ENCODE data around the gene RAP2A. TPM values are rescaled to one million over a fixed set of nuclear protein-coding genes. Genes with fewer than 3 reads are reported as not detected.

The RAP2A gene
- total and polyA plus RNA-seq, 4 donors = 3.1 to 37.2 (median 6.7) TPM

- no peak overlapping the region for H3K27ac ChIP-seq (ENCODE audit: low read depth in 1 of 2, low read length in 2 of 2)
- peaks cover 0 to 2% (median 0%) of the 10 kb centered on the region in 4 donors for H3K36me3 ChIP-seq (ENCODE audit: control insufficient read depth in 4 of 4, insufficient read depth in 3 of 4, low read depth in 1 of 4, low read length in 3 of 4)
- no peak for TF ChIP-seq FOXA2 (IDR thresholded peaks at IDR 0.05)
- TF ChIP-seq YY1 (IDR thresholded peaks at IDR 0.05) = no peak
- WGBS = 78% methylated on average over 7 of the region's 7 CpGs
- peaks cover 0 to 1% (median 0%) of the 10 kb centered on the region in 4 donors for H3K4me1 ChIP-seq (ENCODE audit: control insufficient read depth in 4 of 4, insufficient read depth in 4 of 4, low read length in 3 of 4)
- no peaks in the 10 kb centered on the region for H3K9me3 ChIP-seq (ENCODE audit: control insufficient read depth in 4 of 4, low read length in 3 of 4)
- no peaks in the 10 kb centered on the region for H3K27me3 ChIP-seq (ENCODE audit: control insufficient read depth in 4 of 4, insufficient read depth in 4 of 4, low read length in 3 of 4)
- H3K9ac ChIP-seq (ENCODE audit: low read depth in 1 of 2, low read length in 2 of 2) = no peak overlapping the region
- H3K4me3 ChIP-seq (ENCODE audit: low read depth in 1 of 3, low read length in 3 of 3) = no peak overlapping the region
- DNase-seq (ENCODE audit: low spot score) = no peak
Observed at GRCh38 chr13:97460004-97460775, 26.2 kb downstream of the RAP2A start.

GRCh38 chr13:97460853-97461252, 26.9 kb downstream of the RAP2A start:
- 90% methylated on average over 2 of the region's 2 CpGs for WGBS
- H3K9ac ChIP-seq (ENCODE audit: low read depth in 1 of 2, low read length in 2 of 2) = no peak overlapping the region
- DNase-seq (ENCODE audit: low spot score) = no peak
- no peak overlapping the region for H3K27ac ChIP-seq (ENCODE audit: low read depth in 1 of 2, low read length in 2 of 2)
- no peaks in the 10 kb centered on the region for H3K9me3 ChIP-seq (ENCODE audit: control insufficient read depth in 4 of 4, low read length in 3 of 4)
- H3K4me1 ChIP-seq (ENCODE audit: control insufficient read depth in 4 of 4, insufficient read depth in 4 of 4, low read length in 3 of 4) = peaks cover 0 to 1% (median 0%) of the 10 kb centered on the region in 4 donors
- H3K27me3 ChIP-seq (ENCODE audit: control insufficient read depth in 4 of 4, insufficient read depth in 4 of 4, low read length in 3 of 4) = no peaks in the 10 kb centered on the region
- peaks cover 0 to 2% (median 0%) of the 10 kb centered on the region in 4 donors for H3K36me3 ChIP-seq (ENCODE audit: control insufficient read depth in 4 of 4, insufficient read depth in 3 of 4, low read depth in 1 of 4, low read length in 3 of 4)
- no peak overlapping the region for H3K4me3 ChIP-seq (ENCODE audit: low read depth in 1 of 3, low read length in 3 of 3)
- no peak for TF ChIP-seq EGR1 (IDR thresholded peaks at IDR 0.05; ENCODE audit: low read depth in 2 of 2)

- Histone ChIP-seq H3K36me3 (ENCODE audit: control insufficient read depth in 4 of 4, insufficient read depth in 3 of 4, low read depth in 1 of 4, low read length in 3 of 4) (peaks cover 0 to 2% (median 0%) of the 10 kb centered on the region in 4 donors), H3K27me3 (ENCODE audit: control insufficient read depth in 4 of 4, insufficient read depth in 4 of 4, low read length in 3 of 4) (no peaks in the 10 kb centered on the region), H3K4me3 (ENCODE audit: low read depth in 1 of 3, low read length in 3 of 3) (no peak overlapping the region), H3K4me1 (ENCODE audit: control insufficient read depth in 4 of 4, insufficient read depth in 4 of 4, low read length in 3 of 4) (no peaks in the 10 kb centered on the region), H3K9ac (ENCODE audit: low read depth in 1 of 2, low read length in 2 of 2) (no peak overlapping the region), H3K9me3 (ENCODE audit: control insufficient read depth in 4 of 4, low read length in 3 of 4) (no peaks in the 10 kb centered on the region), H3K27ac (ENCODE audit: low read depth in 1 of 2, low read length in 2 of 2) (no peak overlapping the region)
- WGBS = 89% methylated on average over 3 of the region's 3 CpGs
- no peak for DNase-seq (ENCODE audit: low spot score)
- TF ChIP-seq HNF4G (IDR thresholded peaks at IDR 0.05) = no peak
- TF ChIP-seq REST (IDR thresholded peaks at IDR 0.05) = no peak
Observed at GRCh38 chr13:97464561-97464960, 30.6 kb downstream of the RAP2A start.

- DNase-seq (ENCODE audit: low spot score) = no peak
- no peaks in the 10 kb centered on the region for H3K9me3 ChIP-seq (ENCODE audit: control insufficient read depth in 4 of 4, low read length in 3 of 4)
- peaks cover 0 to 2% (median 0%) of the 10 kb centered on the region in 4 donors for H3K36me3 ChIP-seq (ENCODE audit: control insufficient read depth in 4 of 4, insufficient read depth in 3 of 4, low read depth in 1 of 4, low read length in 3 of 4)
- no peaks in the 10 kb centered on the region for H3K4me1 ChIP-seq (ENCODE audit: control insufficient read depth in 4 of 4, insufficient read depth in 4 of 4, low read length in 3 of 4)
- no peaks in the 10 kb centered on the region for H3K27me3 ChIP-seq (ENCODE audit: control insufficient read depth in 4 of 4, insufficient read depth in 4 of 4, low read length in 3 of 4)
- no peak for TF ChIP-seq SP1 (IDR thresholded peaks at IDR 0.05)
- H3K9ac ChIP-seq (ENCODE audit: low read depth in 1 of 2, low read length in 2 of 2) = no peak overlapping the region
- H3K27ac ChIP-seq (ENCODE audit: low read depth in 1 of 2, low read length in 2 of 2) = no peak overlapping the region
- 78% methylated on average over 3 of the region's 3 CpGs for WGBS
- H3K4me3 ChIP-seq (ENCODE audit: low read depth in 1 of 3, low read length in 3 of 3) = no peak overlapping the region
Observed at GRCh38 chr13:97466722-97467121, 32.8 kb downstream of the RAP2A start.

Measured in liver (tissue), 9 donors.